Measurements from ENCODE around the gene GPRASP1.
"Not testable (repeated sequence)": the region's sequence is repeated elsewhere in the genome, so short reads cannot be mapped to it uniquely, and the experiment has no call there.

The GPRASP1 gene

GRCh38 chrX:102659790-102660757 lies 8.8 kb downstream of the GPRASP1 start:
- no peaks in the 10 kb centered on the region for H3K36me3 ChIP-seq (ENCODE audit: control insufficient read depth, insufficient read depth, low read length)
- H3K27me3 ChIP-seq (ENCODE audit: control insufficient read depth, insufficient read depth, low read length), result no peaks in the 10 kb centered on the region
- H3K9me3 ChIP-seq (ENCODE audit: control insufficient read depth, insufficient read depth, low read length), result no peaks in the 10 kb centered on the region
- no peaks in the 10 kb centered on the region for H3K4me1 ChIP-seq (ENCODE audit: control insufficient read depth, insufficient read depth, low read length)
- H3K9ac ChIP-seq (ENCODE audit: low read depth, low read length), result peak overlapping the region; percentile 63
- H3K4me3 ChIP-seq (ENCODE audit: low read depth, low read length), result peak overlapping the region; percentile 48

GRCh38 chrX:102663820-102664219 lies 12.5 kb downstream of the GPRASP1 start:
- H3K36me3 ChIP-seq (ENCODE audit: control insufficient read depth, insufficient read depth, low read length); H3K9me3 ChIP-seq (ENCODE audit: control insufficient read depth, insufficient read depth, low read length); H3K9ac ChIP-seq (ENCODE audit: low read depth, low read length); H3K27me3 ChIP-seq (ENCODE audit: control insufficient read depth, insufficient read depth, low read length); H3K4me3 ChIP-seq (ENCODE audit: low read depth, low read length); H3K4me1 ChIP-seq (ENCODE audit: control insufficient read depth, insufficient read depth, low read length): not testable (repeated sequence)

- H3K4me1 ChIP-seq (ENCODE audit: control insufficient read depth, insufficient read depth, low read length); H3K4me3 ChIP-seq (ENCODE audit: low read depth, low read length); H3K36me3 ChIP-seq (ENCODE audit: control insufficient read depth, insufficient read depth, low read length); H3K9me3 ChIP-seq (ENCODE audit: control insufficient read depth, insufficient read depth, low read length); H3K9ac ChIP-seq (ENCODE audit: low read depth, low read length); H3K27me3 ChIP-seq (ENCODE audit: control insufficient read depth, insufficient read depth, low read length): not testable (repeated sequence)
Measured at GRCh38 chrX:102667034-102667433, 15.8 kb downstream of the GPRASP1 start.

- no peaks in the 10 kb centered on the region for H3K4me1 ChIP-seq (ENCODE audit: control insufficient read depth, insufficient read depth, low read length)
- H3K4me3 ChIP-seq (ENCODE audit: low read depth, low read length), result no peak overlapping the region
- H3K9ac ChIP-seq (ENCODE audit: low read depth, low read length), result no peak overlapping the region
- H3K36me3 ChIP-seq (ENCODE audit: control insufficient read depth, insufficient read depth, low read length), result no peaks in the 10 kb centered on the region
- H3K27me3 ChIP-seq (ENCODE audit: control insufficient read depth, insufficient read depth, low read length), result no peaks in the 10 kb centered on the region
- H3K9me3 ChIP-seq (ENCODE audit: control insufficient read depth, insufficient read depth, low read length), result no peaks in the 10 kb centered on the region
Measured at GRCh38 chrX:102669526-102669925, 18.2 kb downstream of the GPRASP1 start.

GRCh38 chrX:102672856-102673255 lies 21.6 kb downstream of the GPRASP1 start:
- no peaks in the 10 kb centered on the region for H3K4me1 ChIP-seq (ENCODE audit: control insufficient read depth, insufficient read depth, low read length)
- no peaks in the 10 kb centered on the region for H3K27me3 ChIP-seq (ENCODE audit: control insufficient read depth, insufficient read depth, low read length)
- no peak overlapping the region for H3K9ac ChIP-seq (ENCODE audit: low read depth, low read length)
- H3K4me3 ChIP-seq (ENCODE audit: low read depth, low read length), result no peak overlapping the region
- H3K9me3 ChIP-seq (ENCODE audit: control insufficient read depth, insufficient read depth, low read length), result no peaks in the 10 kb centered on the region
- no peaks in the 10 kb centered on the region for H3K36me3 ChIP-seq (ENCODE audit: control insufficient read depth, insufficient read depth, low read length)

- H3K27me3 ChIP-seq (ENCODE audit: control insufficient read depth, insufficient read depth, low read length); H3K4me3 ChIP-seq (ENCODE audit: low read depth, low read length); H3K9me3 ChIP-seq (ENCODE audit: control insufficient read depth, insufficient read depth, low read length); H3K9ac ChIP-seq (ENCODE audit: low read depth, low read length); H3K36me3 ChIP-seq (ENCODE audit: control insufficient read depth, insufficient read depth, low read length); H3K4me1 ChIP-seq (ENCODE audit: control insufficient read depth, insufficient read depth, low read length): not testable (repeated sequence)
Measured at GRCh38 chrX:102677479-102677878, 26.2 kb downstream of the GPRASP1 start.

GRCh38 chrX:102684772-102685520 lies 33.7 kb downstream of the GPRASP1 start:
- no peaks in the 10 kb centered on the region for H3K9me3 ChIP-seq (ENCODE audit: control insufficient read depth, insufficient read depth, low read length)
- H3K4me1 ChIP-seq (ENCODE audit: control insufficient read depth, insufficient read depth, low read length), result no peaks in the 10 kb centered on the region
- no peak overlapping the region for H3K4me3 ChIP-seq (ENCODE audit: low read depth, low read length)
- no peak overlapping the region for H3K9ac ChIP-seq (ENCODE audit: low read depth, low read length)
- H3K36me3 ChIP-seq (ENCODE audit: control insufficient read depth, insufficient read depth, low read length), result no peaks in the 10 kb centered on the region
- H3K27me3 ChIP-seq (ENCODE audit: control insufficient read depth, insufficient read depth, low read length), result no peaks in the 10 kb centered on the region

GRCh38 chrX:102694749-102695148 lies 43.5 kb downstream of the GPRASP1 start:
- Histone ChIP-seq H3K9me3 (ENCODE audit: control insufficient read depth, insufficient read depth, low read length) (peaks cover 9% of the 10 kb centered on the region), H3K9ac (ENCODE audit: low read depth, low read length) (no peak overlapping the region), H3K4me3 (ENCODE audit: low read depth, low read length) (no peak overlapping the region), H3K4me1 (ENCODE audit: control insufficient read depth, insufficient read depth, low read length) (no peaks in the 10 kb centered on the region), H3K27me3 (ENCODE audit: control insufficient read depth, insufficient read depth, low read length) (no peaks in the 10 kb centered on the region), H3K36me3 (ENCODE audit: control insufficient read depth, insufficient read depth, low read length) (no peaks in the 10 kb centered on the region)

- Histone ChIP-seq H3K4me1 (ENCODE audit: control insufficient read depth, insufficient read depth, low read length) (no peaks in the 10 kb centered on the region), H3K9me3 (ENCODE audit: control insufficient read depth, insufficient read depth, low read length) (peaks cover 9% of the 10 kb centered on the region), H3K9ac (ENCODE audit: low read depth, low read length) (no peak overlapping the region), H3K36me3 (ENCODE audit: control insufficient read depth, insufficient read depth, low read length) (no peaks in the 10 kb centered on the region), H3K4me3 (ENCODE audit: low read depth, low read length) (no peak overlapping the region), H3K27me3 (ENCODE audit: control insufficient read depth, insufficient read depth, low read length) (no peaks in the 10 kb centered on the region)
Measured at GRCh38 chrX:102696306-102696705, 45.0 kb downstream of the GPRASP1 start.

- no peaks in the 10 kb centered on the region for H3K36me3 ChIP-seq (ENCODE audit: control insufficient read depth, insufficient read depth, low read length)
- H3K9me3 ChIP-seq (ENCODE audit: control insufficient read depth, insufficient read depth, low read length), result peaks cover 5% of the 10 kb centered on the region
- H3K4me1 ChIP-seq (ENCODE audit: control insufficient read depth, insufficient read depth, low read length), result no peaks in the 10 kb centered on the region
- H3K9ac ChIP-seq (ENCODE audit: low read depth, low read length), result no peak overlapping the region
- no peaks in the 10 kb centered on the region for H3K27me3 ChIP-seq (ENCODE audit: control insufficient read depth, insufficient read depth, low read length)
- H3K4me3 ChIP-seq (ENCODE audit: low read depth, low read length), result no peak overlapping the region
Measured at GRCh38 chrX:102697494-102697893, 46.2 kb downstream of the GPRASP1 start.
